T-cell (primary cell): ENCODE data around the gene SMIM14. TPM values are rescaled to one million over a fixed set of nuclear protein-coding genes. Genes with fewer than 3 reads are reported as not detected.

Experiments used
- ATAC-seq, 4 experiments: fragments of 200-7000 bp in 3 of 4; fragments of 150-1000 bp in 1 of 4; cut with Tn5 transposase; replicated peaks in 1 of 4; 1 replicate in 3 of 4; 2 replicates in 1 of 4; pipeline ENCODE4 v1.10.0; 2021; ENCODE audit warnings: moderate library complexity in 3 of 4, mild to moderate bottlenecking in 2 of 4, moderate number of reproducible peaks in 1 of 4
- CTCF ChIA-PET, 2 donors: fragments of 300-600 bp; sonication (Branson Sonifier 250); formaldehyde crosslinking; loops; one replicate each; lab custom pipeline; 2022; ENCODE audit warnings: antibody characterized with exemption in 2 of 2; lab: Charles Lee
- POLR2A ChIA-PET, 2 donors: fragments of 300-600 bp; sonication (Branson Sonifier 250); formaldehyde crosslinking; loops; one replicate each; lab custom pipeline; 2022; ENCODE audit warnings: antibody characterized with exemption in 2 of 2; lab: Charles Lee
- DNase-seq, 35 experiments: peaks; one replicate each; pipeline versions ENCODE4 v3.0.0 to v3.0.0-alpha.2; 2013 to 2023
- H3K27ac ChIP-seq: one replicate; pipeline ENCODE4 v1.5.1; 2013; ENCODE audit warnings: low read length
- H3K27me3 ChIP-seq, 2 experiments: replicated peaks in 1 of 2; 1 replicate in 1 of 2; 2 replicates in 1 of 2; pipeline versions ENCODE4 v1.6.1 to v1.7.0; 2013; ENCODE audit warnings: low read length in 1 of 2, mixed read lengths in 1 of 2; ENCODE audit not compliant: control insufficient read depth in 2 of 2, insufficient read depth in 2 of 2; ENCODE audit errors: extremely low read depth in 1 of 2
- H3K36me3 ChIP-seq, 2 donors: 1 replicate in 1 of 2; 2 replicates in 1 of 2; pipeline versions ENCODE4 v1.6.1 to v1.7.0; 2013; ENCODE audit warnings: low read length in 1 of 2; ENCODE audit not compliant: control insufficient read depth in 2 of 2, insufficient read depth in 1 of 2; ENCODE audit errors: extremely low read depth in 1 of 2
- H3K4me1 ChIP-seq, 2 experiments: 1 replicate in 1 of 2; 2 replicates in 1 of 2; pipeline versions ENCODE4 v1.6.1 to v1.7.0; 2013; ENCODE audit warnings: low read length in 2 of 2, mixed read lengths in 1 of 2; ENCODE audit not compliant: insufficient read depth in 2 of 2, control insufficient read depth in 1 of 2; ENCODE audit errors: extremely low read depth in 1 of 2
- H3K4me3 ChIP-seq, 2 donors: 1 replicate in 1 of 2; 2 replicates in 1 of 2; pipeline versions ENCODE4 v1.5.1 to v1.7.0; 2013; ENCODE audit warnings: mild to moderate bottlenecking in 2 of 2, low read length in 1 of 2, moderate library complexity in 1 of 2; ENCODE audit not compliant: control insufficient read depth in 1 of 2; ENCODE audit errors: extremely low read depth in 1 of 2
- H3K9me3 ChIP-seq: 2 replicates; pipeline ENCODE4 v1.7.0; 2013
- H3K27ac Mint-ChIP-seq, 2 donors: one replicate each; pipeline ENCODE4 v1.8.0; 2020 to 2021; ENCODE audit warnings: mild to moderate bottlenecking in 2 of 2, mixed read lengths in 2 of 2
- H3K27me3 Mint-ChIP-seq, 2 donors: one replicate each; pipeline ENCODE4 v1.8.0; 2021 to 2022; ENCODE audit warnings: mixed read lengths in 2 of 2
- H3K36me3 Mint-ChIP-seq: one replicate; pipeline ENCODE4 v1.8.0; 2021; ENCODE audit warnings: mixed read lengths
- H3K4me1 Mint-ChIP-seq, 3 donors: one replicate each; pipeline ENCODE4 v1.8.0; 2020 to 2022; ENCODE audit warnings: mixed read lengths in 3 of 3, mild to moderate bottlenecking in 1 of 3
- H3K4me3 Mint-ChIP-seq, 3 donors: one replicate each; pipeline ENCODE4 v1.8.0; 2020 to 2022; ENCODE audit warnings: mild to moderate bottlenecking in 3 of 3, mixed read lengths in 3 of 3, moderate library complexity in 3 of 3
- H3K9me3 Mint-ChIP-seq, 3 donors: one replicate each; pipeline ENCODE4 v1.8.0; 2020 to 2022; ENCODE audit warnings: mixed read lengths in 3 of 3
- WGBS: methylation state at CpG from one replicate; pipeline ENCODE4 v1.1.5; 2013; ENCODE audit warnings: missing lambda C conversion rate; ENCODE audit not compliant: insufficient coverage; 5-methylcytosine and 5-hydroxymethylcytosine counted together
- total RNA-seq, 35 experiments: library from RNA in 6 of 35; stranded (reverse) in 6 of 35; fragments of 120-200 nt in 1 of 35; gene quantifications; one replicate each; pipeline versions ENCODE4 v1.2.1 to v1.2.4 and lab custom pipeline; 2013 to 2026

The SMIM14 gene
- total RNA-seq, 5 donors from 2014 or later (not counting 1 experiment from before 2014, with no cell fraction given) = 4.8 to 17.2 (median 15.5) TPM

- Mint-ChIP-seq H3K4me3 (no peak overlapping the region), H3K4me1 (peaks cover 0 to 15% (median 4%) of the 10 kb centered on the region in 3 donors), H3K36me3 (peaks cover 13% of the 10 kb centered on the region), H3K27ac (no peak overlapping the region), H3K27me3 (no peaks in the 10 kb centered on the region), H3K9me3 (no peaks in the 10 kb centered on the region)
- H3K9me3 ChIP-seq = no peaks in the 10 kb centered on the region
- ChIA-PET CTCF (interaction anchor here in 1 of 2 donors (0.6 kb wide), 1 partner anchor 1353 kb away, joined by 3 read pairs; no protein-coding TSS in a partner anchor), POLR2A (interaction anchor here in 1 of 2 donors (0.5 kb wide), 1 partner anchor 36 kb away, joined by 8 read pairs; no protein-coding TSS in a partner anchor)
- no peaks in the 10 kb centered on the region for H3K4me1 ChIP-seq
- ATAC-seq (no peak), DNase-seq (no peak)
- WGBS = no CpG with 5 or more reads among the region's 1 CpG
- H3K4me3 ChIP-seq = no peak overlapping the region
- H3K27me3 ChIP-seq = no peaks in the 10 kb centered on the region
- no peak overlapping the region for H3K27ac ChIP-seq
- peaks cover 0 to 4% of the 10 kb centered on the region in 2 donors for H3K36me3 ChIP-seq
These were observed 11.8 kb downstream of the SMIM14 start for GRCh38 chr4:39626913-39627312.

- ChIA-PET CTCF (interaction anchor here in 1 of 2 donors (0.6 kb wide), 2 partner anchors 31 to 1352 kb away, joined by 3 to 6 read pairs; no protein-coding TSS in a partner anchor), POLR2A (interaction anchor here in 1 of 2 donors (0.5 kb wide), 1 partner anchor 36 kb away, joined by 8 read pairs; no protein-coding TSS in a partner anchor)
- no peak overlapping the region for H3K27ac ChIP-seq
- no peak for DNase-seq
- no peak for ATAC-seq
- H3K27me3 ChIP-seq = no peaks in the 10 kb centered on the region
- H3K36me3 ChIP-seq = peaks cover 0 to 4% of the 10 kb centered on the region in 2 donors
- no peaks in the 10 kb centered on the region for H3K9me3 Mint-ChIP-seq
- no peak overlapping the region for H3K27ac Mint-ChIP-seq
- no peak overlapping the region for H3K4me3 ChIP-seq
- H3K9me3 ChIP-seq = no peaks in the 10 kb centered on the region
- H3K36me3 Mint-ChIP-seq = peaks cover 15% of the 10 kb centered on the region
- 83% methylated on average over 1 of the region's 2 CpGs for WGBS
- no peaks in the 10 kb centered on the region for H3K27me3 Mint-ChIP-seq
- H3K4me1 Mint-ChIP-seq = peaks cover 0 to 15% (median 4%) of the 10 kb centered on the region in 3 donors
- H3K4me1 ChIP-seq = no peaks in the 10 kb centered on the region
- H3K4me3 Mint-ChIP-seq = no peak overlapping the region
These were observed 12.4 kb downstream of the SMIM14 start for GRCh38 chr4:39626261-39626660.

GRCh38 chr4:39621582-39621981 is 17.1 kb downstream of the SMIM14 start:
- Histone ChIP-seq H3K4me3 (no peak overlapping the region), H3K36me3 (no peaks in the 10 kb centered on the region), H3K27ac (no peak overlapping the region), H3K27me3 (no peaks in the 10 kb centered on the region), H3K4me1 (no peaks in the 10 kb centered on the region), H3K9me3 (no peaks in the 10 kb centered on the region)
- ATAC-seq = no peak
- peaks cover 0 to 13% (median 4%) of the 10 kb centered on the region in 3 donors for H3K4me1 Mint-ChIP-seq
- H3K36me3 Mint-ChIP-seq = peaks cover 11% of the 10 kb centered on the region
- no peaks in the 10 kb centered on the region for H3K9me3 Mint-ChIP-seq
- DNase-seq = no peak
- H3K27ac Mint-ChIP-seq = no peak overlapping the region
- H3K4me3 Mint-ChIP-seq = no peak overlapping the region
- no peaks in the 10 kb centered on the region for H3K27me3 Mint-ChIP-seq
- CTCF ChIA-PET = interaction anchor here in 1 of 2 donors (0.7 kb wide), 1 partner anchor 10 kb away, joined by 5 read pairs; no protein-coding TSS in a partner anchor
- WGBS = 100% methylated on average over 2 of the region's 9 CpGs
- POLR2A ChIA-PET = no interaction called here

- CTCF ChIA-PET = interaction anchor here in 1 of 2 donors (0.6 to 0.7 kb wide), 2 partner anchors 11 to 1596 kb away, joined by 4 to 5 read pairs; no protein-coding TSS in a partner anchor
These were observed 17.9 kb downstream of the SMIM14 start for GRCh38 chr4:39620551-39621313.

GRCh38 chr4:39617534-39617933 is 21.1 kb downstream of the SMIM14 start:
- ChIA-PET CTCF (no interaction called here), POLR2A (interaction anchor here in 1 of 2 donors (0.6 kb wide), 1 partner anchor 1000 kb away, joined by 5 read pairs; no protein-coding TSS in a partner anchor)
- no peaks in the 10 kb centered on the region for H3K4me1 ChIP-seq
- Mint-ChIP-seq H3K36me3 (peaks cover 5% of the 10 kb centered on the region), H3K27me3 (no peaks in the 10 kb centered on the region), H3K27ac (no peak overlapping the region), H3K4me1 (peaks cover 0 to 4% (median 0%) of the 10 kb centered on the region in 3 donors), H3K9me3 (no peaks in the 10 kb centered on the region), H3K4me3 (no peak overlapping the region)
- DNase-seq (no peak), ATAC-seq (no peak)
- H3K9me3 ChIP-seq = no peaks in the 10 kb centered on the region
- H3K4me3 ChIP-seq = no peak overlapping the region
- WGBS = no CpG with 5 or more reads among the region's 2 CpGs
- no peak overlapping the region for H3K27ac ChIP-seq
- H3K36me3 ChIP-seq = no peaks in the 10 kb centered on the region
- no peaks in the 10 kb centered on the region for H3K27me3 ChIP-seq

More at GRCh38 chr4:39620551-39621313, 17.9 kb downstream of the SMIM14 start:
- no peak overlapping the region for H3K4me3 Mint-ChIP-seq
- no peaks in the 10 kb centered on the region for H3K4me1 ChIP-seq
- WGBS = 100% methylated on average over 1 of the region's 4 CpGs
- H3K27me3 Mint-ChIP-seq = no peaks in the 10 kb centered on the region
- POLR2A ChIA-PET = interaction anchor here in 1 of 2 donors (0.7 kb wide), 1 partner anchor 262 kb away, joined by 3 read pairs; no protein-coding TSS in a partner anchor
- no peak for ATAC-seq
- peaks cover 11% of the 10 kb centered on the region for H3K36me3 Mint-ChIP-seq
- H3K27ac Mint-ChIP-seq = no peak overlapping the region
- H3K27me3 ChIP-seq = no peaks in the 10 kb centered on the region
- H3K36me3 ChIP-seq = no peaks in the 10 kb centered on the region
- H3K9me3 ChIP-seq = no peaks in the 10 kb centered on the region
- H3K4me3 ChIP-seq = no peak overlapping the region
- no peaks in the 10 kb centered on the region for H3K9me3 Mint-ChIP-seq
- no peak for DNase-seq
- peaks cover 0 to 13% (median 4%) of the 10 kb centered on the region in 3 donors for H3K4me1 Mint-ChIP-seq
- H3K27ac ChIP-seq = no peak overlapping the region

GRCh38 chr4:39616651-39617050 is 22.0 kb downstream of the SMIM14 start:
- no CpG with 5 or more reads among the region's 1 CpG for WGBS
- no peaks in the 10 kb centered on the region for H3K9me3 ChIP-seq
- ATAC-seq (no peak), DNase-seq (no peak)
- no peaks in the 10 kb centered on the region for H3K4me1 ChIP-seq
- no peaks in the 10 kb centered on the region for H3K27me3 Mint-ChIP-seq
- no peak overlapping the region for H3K4me3 Mint-ChIP-seq
- peaks cover 0 to 4% (median 0%) of the 10 kb centered on the region in 3 donors for H3K4me1 Mint-ChIP-seq
- H3K27ac Mint-ChIP-seq = no peak overlapping the region
- no peak overlapping the region for H3K4me3 ChIP-seq
- H3K27me3 ChIP-seq = no peaks in the 10 kb centered on the region
- no peak overlapping the region for H3K27ac ChIP-seq
- ChIA-PET POLR2A (no interaction called here), CTCF (interaction anchor here in 1 of 2 donors (0.6 kb wide), 1 partner anchor 102 kb away, joined by 4 read pairs; no protein-coding TSS in a partner anchor)
- H3K36me3 ChIP-seq = no peaks in the 10 kb centered on the region
- no peaks in the 10 kb centered on the region for H3K9me3 Mint-ChIP-seq
- H3K36me3 Mint-ChIP-seq = peaks cover 5% of the 10 kb centered on the region
